ENCODE results near the gene LY86.

DNA sequence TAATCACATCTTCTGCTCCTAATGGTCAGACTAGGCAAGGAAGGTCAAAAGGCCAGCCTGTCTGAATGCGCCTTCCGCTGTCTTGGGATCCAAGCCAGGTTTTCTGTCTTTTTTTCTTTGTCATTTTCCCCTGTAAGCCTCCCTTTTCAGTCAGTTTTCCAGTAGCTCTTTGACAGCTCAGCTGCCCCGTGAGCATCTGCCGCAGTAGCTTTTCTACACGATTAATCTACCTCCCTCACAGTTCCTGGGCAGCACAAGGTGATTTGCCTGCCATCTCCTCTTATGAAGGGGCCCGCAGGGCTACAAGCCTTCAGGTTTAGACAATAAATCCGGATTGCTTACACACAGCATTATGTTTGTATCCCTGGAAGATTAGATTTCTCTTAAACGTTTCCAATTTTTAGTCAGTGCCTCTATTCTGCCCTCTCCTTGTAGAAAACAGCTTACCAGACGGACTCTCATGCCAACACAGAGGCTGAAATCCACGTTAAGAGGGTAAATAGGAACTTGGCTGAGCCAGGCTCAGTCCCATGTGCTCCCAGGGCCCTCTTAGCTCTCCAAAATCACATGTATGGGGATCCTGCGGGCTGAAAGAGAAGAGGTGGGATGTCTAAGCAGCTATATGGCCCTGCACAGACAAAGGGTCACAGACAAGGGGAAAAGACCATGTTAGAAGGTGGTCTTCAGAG lies 77.2 kb downstream of the LY86 start:
- TF ChIP-seq, protein P1, sequence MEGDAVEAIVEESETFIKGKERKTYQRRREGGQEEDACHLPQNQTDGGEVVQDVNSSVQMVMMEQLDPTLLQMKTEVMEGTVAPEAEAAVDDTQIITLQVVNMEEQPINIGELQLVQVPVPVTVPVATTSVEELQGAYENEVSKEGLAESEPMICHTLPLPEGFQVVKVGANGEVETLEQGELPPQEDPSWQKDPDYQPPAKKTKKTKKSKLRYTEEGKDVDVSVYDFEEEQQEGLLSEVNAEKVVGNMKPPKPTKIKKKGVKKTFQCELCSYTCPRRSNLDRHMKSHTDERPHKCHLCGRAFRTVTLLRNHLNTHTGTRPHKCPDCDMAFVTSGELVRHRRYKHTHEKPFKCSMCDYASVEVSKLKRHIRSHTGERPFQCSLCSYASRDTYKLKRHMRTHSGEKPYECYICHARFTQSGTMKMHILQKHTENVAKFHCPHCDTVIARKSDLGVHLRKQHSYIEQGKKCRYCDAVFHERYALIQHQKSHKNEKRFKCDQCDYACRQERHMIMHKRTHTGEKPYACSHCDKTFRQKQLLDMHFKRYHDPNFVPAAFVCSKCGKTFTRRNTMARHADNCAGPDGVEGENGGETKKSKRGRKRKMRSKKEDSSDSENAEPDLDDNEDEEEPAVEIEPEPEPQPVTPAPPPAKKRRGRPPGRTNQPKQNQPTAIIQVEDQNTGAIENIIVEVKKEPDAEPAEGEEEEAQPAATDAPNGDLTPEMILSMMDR (IDR thresholded peaks at IDR 0.05), result no peak
- TF ChIP-seq, protein P2, sequence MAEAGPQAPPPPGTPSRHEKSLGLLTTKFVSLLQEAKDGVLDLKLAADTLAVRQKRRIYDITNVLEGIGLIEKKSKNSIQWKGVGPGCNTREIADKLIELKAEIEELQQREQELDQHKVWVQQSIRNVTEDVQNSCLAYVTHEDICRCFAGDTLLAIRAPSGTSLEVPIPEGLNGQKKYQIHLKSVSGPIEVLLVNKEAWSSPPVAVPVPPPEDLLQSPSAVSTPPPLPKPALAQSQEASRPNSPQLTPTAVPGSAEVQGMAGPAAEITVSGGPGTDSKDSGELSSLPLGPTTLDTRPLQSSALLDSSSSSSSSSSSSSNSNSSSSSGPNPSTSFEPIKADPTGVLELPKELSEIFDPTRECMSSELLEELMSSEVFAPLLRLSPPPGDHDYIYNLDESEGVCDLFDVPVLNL (CRISPR knock-in tag; IDR thresholded peaks at IDR 0.05; ENCODE audit: borderline replicate concordance, low read depth), result no peak
- TF ChIP-seq, protein P3, sequence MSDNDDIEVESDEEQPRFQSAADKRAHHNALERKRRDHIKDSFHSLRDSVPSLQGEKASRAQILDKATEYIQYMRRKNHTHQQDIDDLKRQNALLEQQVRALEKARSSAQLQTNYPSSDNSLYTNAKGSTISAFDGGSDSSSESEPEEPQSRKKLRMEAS (CRISPR knock-in tag; IDR thresholded peaks at IDR 0.05), result no peak

Measured in WTC11 (cell line).